HepG2 (cell line): Measurements from ENCODE around the gene TOM1L2.

Source experiments
- CBFB ChIP-seq: sonication (generic); formaldehyde crosslinking; IDR thresholded peaks from 2 replicates; pipeline ENCODE4 v1.4.0; 2020; ENCODE audit warnings: missing genetic modification reagents
- EP300 ChIP-seq, 3 experiments: sonication (generic) in 1 of 3; formaldehyde crosslinking in 1 of 3; IDR thresholded peaks; 2 replicates each; pipeline versions ENCODE4 v1.5.1 to v1.6.1; 2011 to 2020; ENCODE audit warnings: low read depth in 2 of 3, low read length in 2 of 3, borderline replicate concordance in 1 of 3, improper control_type of control experiment in 1 of 3, mild to moderate bottlenecking in 1 of 3, missing genetic modification reagents in 1 of 3, moderate library complexity in 1 of 3
- KLF6 ChIP-seq: IDR thresholded peaks from 2 replicates; pipeline ENCODE4 v1.8.0; 2016; ENCODE audit warnings: missing biosample characterization, missing genetic modification reagents
- NCOA1 ChIP-seq: sonication (generic); formaldehyde crosslinking; IDR thresholded peaks from 2 replicates; pipeline ENCODE4 v1.9.0; 2021; ENCODE audit warnings: missing genetic modification reagents
- ZNF121 ChIP-seq: sonication (generic); formaldehyde crosslinking; IDR thresholded peaks from 2 replicates; pipeline ENCODE4 v1.5.0; 2020; ENCODE audit warnings: mild to moderate bottlenecking, missing genetic modification reagents
- TF ChIP-seq, protein P1 (sequence below): sonication (generic); formaldehyde crosslinking; IDR thresholded peaks from 2 replicates; pipeline ENCODE4 v1.8.1; 2023; ENCODE audit warnings: mild to moderate bottlenecking, missing genetic modification reagents

DNA sequence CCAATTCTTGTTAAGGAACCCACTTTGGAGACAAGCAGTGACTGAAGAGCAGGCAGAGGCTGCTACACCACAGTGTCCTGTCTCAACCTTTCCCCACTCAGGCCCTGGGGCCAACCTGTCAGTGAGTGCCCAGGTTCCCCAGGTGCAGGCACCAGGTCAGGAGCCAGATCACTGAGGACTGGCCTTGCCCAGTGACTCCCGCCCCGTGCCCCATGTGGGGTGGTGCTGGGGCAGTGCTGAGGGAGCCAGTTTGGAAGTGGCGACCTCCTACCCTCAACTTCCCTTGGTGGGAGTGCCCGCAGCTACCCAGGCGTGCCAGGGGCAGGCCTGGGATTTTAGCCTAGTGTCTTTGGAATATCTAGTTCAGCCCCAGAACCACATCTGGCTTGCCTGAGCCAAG, 164.8 kb downstream of the TOM1L2 start:
- no peak for TF ChIP-seq CBFB
- TF ChIP-seq, protein P1, sequence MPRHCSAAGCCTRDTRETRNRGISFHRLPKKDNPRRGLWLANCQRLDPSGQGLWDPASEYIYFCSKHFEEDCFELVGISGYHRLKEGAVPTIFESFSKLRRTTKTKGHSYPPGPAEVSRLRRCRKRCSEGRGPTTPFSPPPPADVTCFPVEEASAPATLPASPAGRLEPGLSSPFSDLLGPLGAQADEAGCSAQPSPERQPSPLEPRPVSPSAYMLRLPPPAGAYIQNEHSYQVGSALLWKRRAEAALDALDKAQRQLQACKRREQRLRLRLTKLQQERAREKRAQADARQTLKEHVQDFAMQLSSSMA (CRISPR knock-in tag) = no peak
- TF ChIP-seq EP300 (IDR thresholded peaks at IDR 0.05; ENCODE audit: low read depth in 2 of 2, low read length in 2 of 2) = no peak
- no peak for TF ChIP-seq EP300 (CRISPR knock-in tag; IDR thresholded peaks at IDR 0.05; ENCODE audit: borderline replicate concordance)
- TF ChIP-seq NCOA1 (CRISPR knock-in tag) = no peak
- TF ChIP-seq ZNF121 (CRISPR knock-in tag) = no peak
- TF ChIP-seq KLF6 = no peak
